GM20000 (cell line): Measurements from ENCODE around the gene TMBIM4.
A peak's percentile ranks its signal among the peaks of the same experiment; 100 is the strongest.

Experiments used
- DNase-seq: peaks from one replicate; pipeline ENCODE4 v3.0.0; 2012; ENCODE audit warnings: low spot score
- CTCF ChIP-seq: IDR thresholded peaks from 2 replicates; pipeline ENCODE4 v1.5.1; 2012; ENCODE audit warnings: mild to moderate bottlenecking, control low read depth; ENCODE audit errors: extremely low read depth, missing control alignments

The TMBIM4 gene

GRCh38 chr12:66130267-66131066 is 39.3 kb downstream of the TMBIM4 start, which contains the start of gene LLPH:
TSS of gene LLPH (minus strand) at chr12:66130750. CDS start at chr12:66129106, 1,644 bp downstream.
- peak; percentile 90 for DNase-seq
- TF ChIP-seq CTCF, result no peak

GRCh38 chr12:66129934-66130266 is 39.9 kb downstream of the TMBIM4 start:
- no peak for DNase-seq
- no peak for TF ChIP-seq CTCF

GRCh38 chr12:66127650-66128049 is 42.1 kb downstream of the TMBIM4 start:
- DNase-seq, result no peak
- TF ChIP-seq CTCF, result no peak

GRCh38 chr12:66120477-66120876 is 49.3 kb downstream of the TMBIM4 start:
- no peak for TF ChIP-seq CTCF
- no peak for DNase-seq

- DNase-seq, result no peak
- no peak for TF ChIP-seq CTCF
These were observed 49.9 kb downstream of the TMBIM4 start for GRCh38 chr12:66119870-66120241.

- no peak for TF ChIP-seq CTCF
- no peak for DNase-seq
These were observed 50.4 kb downstream of the TMBIM4 start for GRCh38 chr12:66119229-66119869.

GRCh38 chr12:66118240-66118891 is 51.4 kb downstream of the TMBIM4 start:
- no peak for DNase-seq
- TF ChIP-seq CTCF, result no peak
